Dermis blood vessel endothelial cell (primary cell): Measurements from ENCODE around the gene HOXD4. TPM values are rescaled to one million over a fixed set of nuclear protein-coding genes. Genes with fewer than 3 reads are reported as not detected.

Source experiments
- DNase-seq: peaks from one replicate; pipeline ENCODE4 v3.0.0; 2010
- total RNA-seq: library from RNA; depleted of rRNA; stranded (reverse); fragments of >200 nt; gene quantifications from 2 replicates; pipeline ENCODE4 v1.2.3, GENCODE V29; 2014

The HOXD4 gene
- total RNA-seq, 1 donor from 2014 or later = 8.8 TPM

- no peak for DNase-seq
These were observed 20.1 kb downstream of the HOXD4 start for GRCh38 chr2:176171351-176172006.

- DNase-seq = no peak
These were observed 20.9 kb downstream of the HOXD4 start for GRCh38 chr2:176172007-176172894.

- no peak for DNase-seq
These were observed 21.7 kb downstream of the HOXD4 start for GRCh38 chr2:176172895-176173566.

GRCh38 chr2:176173567-176174381 lies 22.4 kb downstream of the HOXD4 start:
- peak; percentile 47 for DNase-seq

- DNase-seq = no peak
These were observed 23.1 kb downstream of the HOXD4 start for GRCh38 chr2:176174382-176174823.

GRCh38 chr2:176174824-176175708 lies 23.7 kb downstream of the HOXD4 start:
- no peak for DNase-seq

GRCh38 chr2:176175709-176176607 lies 24.6 kb downstream of the HOXD4 start:
- DNase-seq = peak; percentile 30

GRCh38 chr2:176177580-176178037 lies 26.3 kb downstream of the HOXD4 start:
- no peak for DNase-seq

- DNase-seq = peak; percentile 80
These were observed 26.8 kb downstream of the HOXD4 start for GRCh38 chr2:176178038-176178756.

- peak; percentile 83 for DNase-seq
These were observed 27.5 kb downstream of the HOXD4 start for GRCh38 chr2:176178757-176179295.

- DNase-seq = peak; percentile 33
These were observed 30.2 kb downstream of the HOXD4 start for GRCh38 chr2:176181551-176181950.

- peak; percentile 51 for DNase-seq
These were observed 31.3 kb downstream of the HOXD4 start for GRCh38 chr2:176182671-176183070.

GRCh38 chr2:176184749-176185148 lies 33.4 kb downstream of the HOXD4 start:
- no peak for DNase-seq

- DNase-seq = no peak
These were observed 34.7 kb downstream of the HOXD4 start for GRCh38 chr2:176186024-176186423.

- peak; percentile 63 for DNase-seq
These were observed 36.0 kb downstream of the HOXD4 start for GRCh38 chr2:176187200-176187898.

GRCh38 chr2:176187899-176188773 lies 36.8 kb downstream of the HOXD4 start, which contains the start of gene HOXD1:
Gene HOXD1, plus strand, starts transcription at chr2:176188668. Its CDS starts 134 bp downstream, at chr2:176188802.
- peak; percentile 88 for DNase-seq
